GM21619 (cell line): ENCODE measurements around the gene UMODL1.

Experiments used
- ATAC-seq: cut with Tn5 transposase; IDR thresholded peaks from one replicate; pipeline ENCODE4 v1.9.1; 2021; ENCODE audit not compliant: unreplicated experiment

Gene UMODL1, protein sequence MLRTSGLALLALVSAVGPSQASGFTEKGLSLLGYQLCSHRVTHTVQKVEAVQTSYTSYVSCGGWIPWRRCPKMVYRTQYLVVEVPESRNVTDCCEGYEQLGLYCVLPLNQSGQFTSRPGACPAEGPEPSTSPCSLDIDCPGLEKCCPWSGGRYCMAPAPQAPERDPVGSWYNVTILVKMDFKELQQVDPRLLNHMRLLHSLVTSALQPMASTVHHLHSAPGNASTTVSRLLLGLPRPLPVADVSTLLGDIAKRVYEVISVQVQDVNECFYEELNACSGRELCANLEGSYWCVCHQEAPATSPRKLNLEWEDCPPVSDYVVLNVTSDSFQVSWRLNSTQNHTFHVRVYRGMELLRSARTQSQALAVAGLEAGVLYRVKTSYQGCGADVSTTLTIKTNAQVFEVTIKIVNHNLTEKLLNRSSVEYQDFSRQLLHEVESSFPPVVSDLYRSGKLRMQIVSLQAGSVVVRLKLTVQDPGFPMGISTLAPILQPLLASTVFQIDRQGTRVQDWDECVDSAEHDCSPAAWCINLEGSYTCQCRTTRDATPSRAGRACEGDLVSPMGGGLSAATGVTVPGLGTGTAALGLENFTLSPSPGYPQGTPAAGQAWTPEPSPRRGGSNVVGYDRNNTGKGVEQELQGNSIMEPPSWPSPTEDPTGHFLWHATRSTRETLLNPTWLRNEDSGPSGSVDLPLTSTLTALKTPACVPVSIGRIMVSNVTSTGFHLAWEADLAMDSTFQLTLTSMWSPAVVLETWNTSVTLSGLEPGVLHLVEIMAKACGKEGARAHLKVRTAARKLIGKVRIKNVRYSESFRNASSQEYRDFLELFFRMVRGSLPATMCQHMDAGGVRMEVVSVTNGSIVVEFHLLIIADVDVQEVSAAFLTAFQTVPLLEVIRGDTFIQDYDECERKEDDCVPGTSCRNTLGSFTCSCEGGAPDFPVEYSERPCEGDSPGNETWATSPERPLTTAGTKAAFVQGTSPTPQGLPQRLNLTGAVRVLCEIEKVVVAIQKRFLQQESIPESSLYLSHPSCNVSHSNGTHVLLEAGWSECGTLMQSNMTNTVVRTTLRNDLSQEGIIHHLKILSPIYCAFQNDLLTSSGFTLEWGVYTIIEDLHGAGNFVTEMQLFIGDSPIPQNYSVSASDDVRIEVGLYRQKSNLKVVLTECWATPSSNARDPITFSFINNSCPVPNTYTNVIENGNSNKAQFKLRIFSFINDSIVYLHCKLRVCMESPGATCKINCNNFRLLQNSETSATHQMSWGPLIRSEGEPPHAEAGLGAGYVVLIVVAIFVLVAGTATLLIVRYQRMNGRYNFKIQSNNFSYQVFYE

DNA sequence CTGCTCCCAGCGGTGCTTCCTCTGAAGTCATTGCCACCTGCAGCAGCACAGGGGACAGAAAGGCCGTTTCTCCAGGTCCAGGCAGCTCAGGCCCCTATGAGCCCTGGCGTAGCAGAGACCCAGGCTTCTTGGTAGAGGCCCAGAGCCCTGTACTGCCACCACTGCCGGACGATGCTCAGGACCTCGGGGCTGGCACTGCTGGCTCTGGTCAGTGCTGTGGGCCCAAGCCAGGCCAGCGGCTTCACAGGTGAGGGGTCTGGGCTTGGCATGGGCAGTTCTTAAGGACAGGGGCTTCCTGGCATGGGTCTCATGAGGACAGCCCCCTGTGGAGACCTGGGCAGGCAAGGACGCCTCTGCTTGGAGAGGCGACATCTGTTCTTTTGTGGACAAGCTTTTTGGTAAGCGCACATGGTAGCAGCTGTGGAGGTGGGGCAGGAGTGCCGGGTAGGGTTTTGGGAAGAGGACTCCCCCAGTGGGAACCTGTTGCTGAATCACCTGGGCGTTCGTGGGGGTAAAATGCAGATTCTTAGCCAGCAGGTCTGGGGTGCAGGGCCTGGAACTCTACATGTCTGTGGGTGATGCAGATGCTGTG, at the start of gene UMODL1:
UMODL1 (plus strand) TSS at position 172 of the 592 bp plus-strand sequence; CDS start at position 172, 0 bp downstream.
- ATAC-seq = no peak

DNA sequence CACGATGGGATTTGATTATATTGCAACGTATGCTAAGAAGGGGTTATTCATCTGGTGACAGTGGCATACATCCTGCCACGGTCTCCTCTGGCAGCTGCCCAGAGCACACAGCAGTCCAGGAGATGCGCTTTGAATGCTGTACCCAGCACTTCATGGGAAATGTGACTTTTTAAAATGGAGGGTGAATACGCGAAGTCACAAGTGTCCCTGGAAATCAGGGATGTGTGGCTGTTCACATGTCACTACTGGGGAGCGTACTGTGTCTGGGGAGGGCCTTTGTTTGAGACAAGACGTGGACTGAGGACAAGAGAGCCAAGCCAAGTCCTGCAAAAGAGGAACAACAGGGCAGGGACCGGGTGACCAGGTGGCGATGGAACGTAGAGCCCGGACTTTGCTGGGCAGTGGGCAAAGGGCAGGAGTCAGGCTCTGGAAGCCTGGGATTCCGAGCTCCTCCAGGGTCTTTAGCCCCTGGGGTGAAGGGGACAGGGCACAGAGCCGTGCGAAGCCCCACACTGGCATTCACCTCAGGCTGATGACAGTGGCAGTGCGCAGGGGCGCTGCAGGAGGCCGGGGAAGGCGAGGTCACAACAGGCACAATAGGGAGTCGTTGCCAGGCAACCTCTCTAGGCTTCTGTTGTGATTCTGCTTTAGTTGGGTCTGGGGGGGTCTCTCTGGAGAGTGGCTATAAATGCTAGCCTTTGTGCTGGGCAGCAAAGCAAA, 49.6 kb upstream of the UMODL1 start:
- no peak for ATAC-seq

DNA sequence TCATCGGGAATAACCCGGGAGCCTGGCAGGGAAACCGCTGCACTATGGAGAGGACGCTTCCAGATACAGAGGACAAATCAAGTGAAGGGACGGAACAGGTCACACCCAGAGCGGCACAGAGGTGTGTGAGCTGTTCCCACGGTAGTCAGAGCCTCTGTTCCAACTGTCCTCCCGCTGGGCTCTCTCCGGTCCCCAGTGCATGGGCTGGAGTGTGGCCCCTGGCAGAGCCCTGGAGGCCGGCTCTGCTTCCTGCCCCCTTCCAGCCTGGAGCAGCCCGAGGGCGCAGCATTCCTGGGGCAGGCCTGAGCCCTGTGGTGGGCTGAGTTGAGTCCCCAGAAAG, 49.1 kb upstream of the UMODL1 start:
- ATAC-seq = no peak

DNA sequence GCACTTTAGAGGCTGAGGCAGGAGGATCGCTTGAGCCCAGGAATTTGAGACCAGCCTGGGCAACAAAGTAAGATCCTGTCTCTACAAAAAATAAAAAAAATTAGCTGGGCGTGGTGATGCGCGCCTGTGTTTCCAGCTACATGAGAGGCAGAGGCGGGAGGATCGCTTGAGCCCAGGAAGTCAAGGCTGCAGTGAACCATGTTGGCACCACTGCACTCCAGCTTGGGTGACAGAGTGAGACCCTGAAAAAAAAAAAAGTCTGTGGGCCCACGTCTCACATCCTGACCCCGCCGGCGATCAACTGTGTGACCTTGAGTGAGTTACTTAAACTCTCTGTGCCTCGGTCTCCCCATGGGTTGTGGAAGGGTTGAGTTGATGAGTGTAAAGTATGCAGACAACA, 48.2 kb upstream of the UMODL1 start:
- ATAC-seq = no peak

DNA sequence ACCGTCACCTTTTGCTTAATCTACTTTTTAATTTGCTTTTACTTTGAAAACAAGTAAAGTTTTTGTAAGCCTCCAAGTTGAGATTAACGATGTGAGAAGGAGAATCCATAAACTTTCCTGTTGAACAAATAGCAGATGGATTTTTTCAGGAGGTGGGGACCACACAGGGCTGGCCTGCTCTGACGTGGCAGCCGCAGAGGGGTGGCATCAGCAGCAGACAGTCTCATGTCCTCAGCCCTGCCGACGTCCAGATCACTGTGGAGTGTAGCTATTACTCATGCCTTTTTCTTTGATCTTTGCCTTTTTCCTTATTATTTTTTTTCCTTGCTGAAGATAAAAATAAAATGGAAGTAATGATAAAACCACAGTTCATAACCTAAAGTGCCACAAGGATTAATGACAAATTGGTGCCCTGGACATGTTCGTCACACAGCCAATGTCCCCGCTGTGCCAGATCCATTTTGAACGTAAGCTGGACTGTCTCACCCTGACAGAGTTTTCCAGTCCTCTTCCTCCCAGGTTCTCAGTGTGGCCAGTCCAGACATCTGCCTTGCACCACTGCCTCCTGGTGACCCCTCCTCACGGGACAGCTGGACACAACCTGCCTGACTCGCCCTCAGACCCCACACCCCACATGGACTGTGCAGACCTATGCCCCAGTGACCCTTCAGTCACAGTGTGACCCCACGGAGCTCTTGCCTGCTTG, 45.6 kb upstream of the UMODL1 start:
- ATAC-seq = no peak

DNA sequence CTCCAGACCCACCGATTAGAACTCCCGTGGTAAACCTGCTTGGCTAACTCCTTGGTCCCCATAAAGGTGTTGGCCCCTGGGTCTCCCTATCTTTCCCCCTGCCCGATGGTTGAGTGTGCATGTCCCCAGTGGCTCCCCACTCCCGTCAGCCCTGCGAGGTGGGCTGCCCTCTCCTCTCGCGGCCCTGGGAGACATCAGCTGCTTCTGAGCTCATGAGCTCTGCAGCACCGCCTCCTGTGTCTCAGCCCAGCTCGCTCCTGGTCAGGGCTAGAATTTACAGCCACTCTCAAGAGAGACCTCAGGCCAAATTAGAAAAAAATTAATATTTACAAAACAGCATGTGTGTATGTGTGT, 45.1 kb upstream of the UMODL1 start:
- no peak for ATAC-seq

DNA sequence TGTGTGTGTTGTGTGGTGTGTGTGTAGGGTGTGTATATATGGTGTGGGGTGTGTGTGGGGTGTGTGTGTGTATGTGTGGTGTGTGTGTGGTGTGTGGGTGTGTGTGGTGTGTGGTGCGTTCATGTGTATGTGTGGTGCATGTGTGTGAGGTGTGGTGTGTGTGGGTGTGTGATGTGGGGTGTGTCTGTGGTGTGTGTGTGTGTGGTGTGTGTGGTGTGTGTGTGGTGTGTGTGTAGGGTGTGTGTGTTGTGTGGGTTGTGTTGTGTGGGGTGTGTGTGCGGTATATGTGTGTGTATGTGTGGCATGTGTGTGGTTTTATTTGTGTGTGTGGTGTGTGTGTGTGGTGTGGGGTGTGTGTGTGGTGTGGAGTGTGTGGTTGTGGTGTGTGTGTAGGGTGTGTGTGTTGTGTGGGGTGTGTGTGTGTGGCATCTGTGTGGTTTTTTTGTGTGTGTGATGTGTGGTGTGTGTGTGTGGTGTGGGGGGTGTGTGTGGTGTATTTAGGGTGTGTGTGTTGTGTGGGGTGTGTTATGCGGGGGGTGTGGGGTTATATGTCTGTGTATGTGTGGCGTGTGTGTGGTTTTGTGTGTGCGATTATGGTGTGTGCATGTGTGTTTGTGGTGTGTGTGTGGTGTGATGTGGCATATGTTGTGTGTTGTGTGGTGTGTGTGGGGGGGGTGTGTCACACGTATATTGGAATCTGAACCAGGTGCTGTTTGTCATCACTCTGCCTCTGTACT, 43.9 kb upstream of the UMODL1 start:
- no peak for ATAC-seq

DNA sequence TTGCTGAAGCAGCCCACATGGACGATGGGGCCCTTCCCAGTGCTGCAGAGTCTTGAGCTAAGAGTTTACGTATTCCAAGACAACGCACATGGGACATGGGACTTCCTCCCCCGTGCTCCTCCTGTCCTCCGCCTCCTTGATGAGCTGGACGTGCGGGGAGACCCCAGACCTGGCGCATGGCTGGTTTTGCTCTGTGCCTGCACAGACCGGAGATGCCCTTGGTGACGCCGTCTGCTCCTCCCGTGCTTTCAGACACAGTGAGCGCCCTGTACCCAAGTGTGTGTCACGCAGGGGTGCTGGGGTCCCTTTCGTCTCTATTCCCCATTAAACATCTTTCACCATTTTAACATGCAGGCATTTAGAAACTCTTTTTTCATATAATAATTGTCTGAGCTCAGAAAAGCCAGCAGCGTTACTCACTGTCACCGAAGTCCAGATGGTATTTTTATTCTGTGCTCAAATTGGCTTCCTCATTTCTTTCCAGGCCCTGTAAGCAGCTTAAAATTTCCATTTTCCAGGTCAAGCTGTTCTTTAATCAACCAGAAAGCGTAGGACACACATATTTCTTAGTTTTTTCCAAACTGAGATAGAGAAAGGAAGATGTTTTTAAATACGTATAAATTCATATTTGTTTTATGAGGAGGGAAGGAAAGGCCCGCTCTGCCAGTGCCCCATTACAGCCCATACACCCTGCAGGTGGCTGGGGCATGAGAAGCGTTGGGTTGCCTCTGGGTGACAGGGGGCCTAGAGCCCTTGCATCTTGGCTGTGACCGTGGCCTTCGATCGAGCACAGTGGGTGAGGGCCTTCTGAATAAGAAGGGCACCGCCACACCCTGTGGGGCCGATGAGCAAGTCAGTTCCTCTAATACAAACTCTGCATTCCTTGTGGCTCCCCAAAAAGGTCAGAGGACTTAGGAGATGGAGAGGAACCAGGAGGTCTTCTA, 43.0 kb upstream of the UMODL1 start:
- no peak for ATAC-seq

DNA sequence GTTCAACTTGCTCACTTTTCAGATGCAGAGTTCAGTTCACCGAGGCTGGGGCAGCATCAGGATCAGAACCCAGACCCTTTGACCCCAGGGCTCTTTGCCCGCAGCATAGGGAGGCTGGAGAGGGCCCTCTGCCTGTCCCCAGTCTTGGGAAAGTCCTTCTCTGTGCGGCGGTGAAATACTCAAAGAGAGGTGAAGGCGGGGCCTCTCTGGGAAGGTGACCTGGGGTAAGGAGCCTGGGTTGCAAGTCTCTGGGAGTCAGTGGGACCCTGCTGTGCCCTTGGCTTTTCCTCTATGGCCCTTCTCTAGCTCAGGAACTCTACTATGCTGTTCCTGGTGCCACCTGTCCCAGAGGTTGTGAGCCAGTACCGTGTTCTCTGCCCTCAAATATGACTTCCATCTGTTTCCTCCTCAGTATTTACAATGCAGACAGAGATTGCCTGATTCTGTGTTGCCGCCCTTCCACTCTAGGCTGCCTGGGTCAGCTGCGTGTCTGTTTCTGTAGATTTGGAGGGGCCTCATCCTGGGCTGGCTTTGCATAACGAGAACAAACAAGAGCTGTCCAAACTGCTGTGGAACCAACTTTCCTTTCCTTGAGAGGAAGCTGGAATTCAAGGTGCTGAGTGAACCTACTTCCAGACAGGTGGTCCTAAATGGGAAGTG, 42.2 kb upstream of the UMODL1 start:
- no peak for ATAC-seq

DNA sequence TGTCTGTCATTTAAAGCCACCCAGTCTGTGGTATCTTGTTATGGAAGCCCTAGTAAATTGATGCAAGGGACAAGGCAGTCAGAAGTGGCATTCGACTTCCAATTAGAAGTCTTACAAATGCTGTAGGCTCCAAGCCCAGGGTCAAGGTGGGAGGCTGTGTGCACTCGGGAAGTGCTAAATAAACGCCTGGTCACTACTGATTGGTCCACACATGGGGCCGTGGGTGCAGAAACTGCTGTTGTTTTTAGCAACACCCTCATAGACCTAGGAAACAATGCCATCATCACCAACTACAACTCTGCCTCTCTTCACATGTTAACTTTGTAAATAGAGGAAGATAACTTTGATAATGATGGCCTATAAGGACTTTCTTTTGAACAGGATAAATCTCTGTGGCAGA, 40.8 kb upstream of the UMODL1 start:
- no peak for ATAC-seq

DNA sequence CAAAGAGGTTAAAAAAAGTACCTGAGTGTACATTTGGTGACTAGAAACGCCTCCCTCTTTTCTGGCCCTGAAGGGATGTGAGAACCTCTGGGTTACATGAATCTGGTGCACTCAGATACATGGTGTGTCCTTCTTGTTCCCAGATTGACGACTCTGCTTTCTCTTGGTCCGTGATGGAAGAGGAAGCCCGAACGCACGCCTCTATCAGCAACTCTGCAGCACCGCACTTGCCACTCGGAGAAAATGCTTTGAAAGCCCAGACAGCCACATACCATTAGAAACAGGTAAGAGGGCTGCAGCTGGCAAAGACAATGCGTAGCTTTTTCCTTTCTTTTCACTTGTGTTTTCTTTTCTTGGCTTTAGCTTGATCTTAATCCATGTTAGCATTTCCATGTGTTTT, 39.9 kb upstream of the UMODL1 start:
- ATAC-seq = no peak

DNA sequence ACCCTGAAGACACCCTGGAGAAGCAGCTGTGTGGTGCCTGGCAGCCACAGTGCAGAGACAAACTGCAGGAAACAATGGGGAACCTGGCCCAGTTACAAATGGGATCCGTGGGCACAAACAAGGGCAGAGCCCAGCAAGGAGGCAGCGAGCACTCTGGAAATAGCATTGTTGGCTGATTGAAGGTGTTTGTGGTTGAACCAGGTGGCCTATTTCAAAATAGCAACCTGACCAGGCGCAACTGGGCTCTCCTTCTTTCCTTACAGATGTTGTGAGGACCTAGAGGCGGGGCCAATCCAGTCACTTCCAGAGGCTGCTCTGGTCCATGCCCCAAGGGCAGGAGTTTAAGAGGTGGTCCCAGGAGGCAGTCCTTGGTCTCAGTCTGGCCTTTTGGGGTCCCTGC, 39.3 kb upstream of the UMODL1 start:
- no peak for ATAC-seq

DNA sequence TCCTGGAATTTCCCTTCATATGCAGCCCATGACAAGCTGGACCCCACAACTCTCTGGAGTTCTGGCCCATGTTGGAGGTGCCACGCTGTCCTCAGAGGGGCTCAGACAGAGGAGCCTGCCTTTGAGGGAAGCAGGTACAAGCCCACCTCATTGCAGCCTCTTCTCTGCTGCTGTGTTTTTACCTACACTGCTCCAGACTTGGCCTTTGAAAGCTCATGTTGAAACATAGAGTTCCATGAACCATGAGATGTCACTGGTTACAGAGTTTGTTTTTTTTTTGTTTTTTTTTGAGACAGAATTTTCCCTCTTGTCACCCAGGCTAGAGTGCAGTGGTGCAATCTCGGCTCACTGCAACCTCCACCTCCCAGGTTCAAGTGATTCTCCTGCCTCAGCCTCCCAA, 38.9 kb upstream of the UMODL1 start:
- no peak for ATAC-seq

DNA sequence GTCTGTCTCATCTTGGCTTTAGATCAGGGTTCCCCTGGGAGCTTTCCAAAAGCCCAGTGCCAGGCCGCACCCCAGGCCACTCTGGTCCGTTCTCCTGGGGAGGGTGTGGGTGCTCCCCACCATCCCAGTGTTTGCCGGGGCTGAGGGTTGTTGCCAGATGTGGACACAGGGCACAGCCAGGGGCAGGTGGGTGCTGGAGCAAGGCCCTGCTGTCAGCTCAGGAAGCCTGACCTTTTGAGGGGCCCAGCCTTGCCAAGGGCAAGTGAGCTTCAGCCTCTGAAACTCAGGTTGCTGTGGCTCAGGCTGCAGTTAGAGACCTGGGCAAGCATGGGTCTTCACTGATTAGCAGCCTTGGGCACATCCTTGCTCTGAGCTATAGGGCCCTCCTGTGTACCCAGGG, 38.1 kb upstream of the UMODL1 start:
- no peak for ATAC-seq

DNA sequence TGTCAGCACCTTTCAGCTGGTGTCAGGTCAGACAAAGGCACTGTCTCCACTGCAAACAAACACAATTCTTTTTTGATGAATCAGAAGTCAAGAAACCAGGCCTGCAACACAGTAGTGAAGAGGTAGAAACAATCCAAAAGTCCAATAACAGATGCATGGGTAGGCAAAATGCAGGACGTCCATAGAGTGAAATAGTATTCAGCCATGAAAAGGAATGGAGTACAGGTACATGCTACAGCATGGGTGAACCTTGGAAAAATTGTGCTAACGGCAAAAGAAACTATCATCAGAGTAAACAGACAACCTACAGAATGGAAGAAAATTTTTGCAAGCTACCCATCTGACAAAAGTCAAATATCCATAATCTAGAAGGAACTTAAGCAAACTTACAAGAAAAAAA, 34.8 kb upstream of the UMODL1 start:
- ATAC-seq = no peak

DNA sequence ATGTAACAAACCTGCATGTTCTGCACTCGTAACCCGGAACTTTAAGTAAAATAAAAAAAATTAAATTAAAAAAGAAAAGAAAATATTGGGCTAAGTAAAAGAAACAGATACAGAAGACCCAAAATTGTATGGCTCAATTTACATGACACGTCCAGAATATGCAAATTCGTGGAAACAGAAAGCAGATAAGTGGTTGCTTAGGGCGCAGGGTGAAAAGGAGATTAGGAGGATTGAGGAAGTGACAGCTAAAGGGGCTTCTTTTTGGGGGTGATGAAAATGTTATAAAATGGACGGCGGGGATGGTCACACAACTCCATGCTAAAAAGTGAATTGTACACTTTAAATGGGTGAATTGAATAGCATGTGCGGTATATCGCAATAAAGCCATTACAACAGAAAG, 33.6 kb upstream of the UMODL1 start:
- ATAC-seq = no peak

DNA sequence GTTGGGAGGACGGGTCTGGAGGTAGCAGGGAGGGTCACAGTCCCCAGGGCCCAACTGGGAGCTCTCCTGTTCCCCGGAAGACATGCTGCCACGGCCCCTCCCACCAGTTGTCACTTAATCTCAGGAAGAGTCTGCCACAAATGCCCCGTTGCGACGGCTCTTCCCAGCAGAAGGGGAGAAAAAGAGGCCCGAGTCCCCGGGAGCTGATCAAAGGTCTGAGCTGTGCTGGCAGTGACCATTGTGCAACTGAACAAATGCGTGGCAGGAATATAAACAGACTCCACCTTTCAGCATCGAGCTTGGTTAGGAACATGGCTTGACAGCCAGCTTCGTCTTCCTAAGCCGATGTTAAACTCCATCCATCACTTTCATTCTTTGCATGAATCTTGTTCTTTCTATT, 33.2 kb upstream of the UMODL1 start:
- ATAC-seq = no peak

DNA sequence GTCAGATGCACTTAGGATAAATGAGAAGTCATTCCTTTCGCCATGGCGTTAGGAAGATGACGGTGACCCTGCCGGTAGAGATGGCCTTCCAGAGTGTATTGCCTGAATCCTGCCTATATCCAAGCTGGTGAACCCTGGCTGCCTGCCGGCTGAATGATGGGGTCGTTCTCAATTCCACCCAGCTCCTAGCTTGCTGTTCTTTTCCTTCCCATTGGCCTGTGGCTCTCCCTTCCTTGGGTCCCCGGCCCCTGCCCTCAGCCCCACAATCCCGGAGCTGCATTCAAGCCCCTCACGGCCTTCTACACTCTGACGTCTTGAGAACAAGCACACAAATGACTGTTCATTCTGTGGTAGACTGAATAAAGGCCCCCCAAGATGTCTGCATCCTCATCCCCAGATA, 32.7 kb upstream of the UMODL1 start:
- no peak for ATAC-seq
